IMR-90 (cell line): Measurements from ENCODE around the gene ACSM6. TPM values are rescaled to one million over a fixed set of nuclear protein-coding genes. Genes with fewer than 3 reads are reported as not detected.

Experiments used
- ATAC-seq: fragments of 200-7000 bp; cut with Tn5 transposase; 2 replicates; pipeline ENCODE4 v1.9.1; 2020; ENCODE audit warnings: low read depth, mild to moderate bottlenecking, moderate library complexity
- BruUV-seq: library from RNA; stranded (reverse); fragments of 400-500 nt; replicated peaks from 2 replicates; lab custom pipeline; 2021; lab: Mats Ljungman, UMichigan
- CTCF ChIA-PET: fragments of 300-600 bp; formaldehyde crosslinking; extraction: SDS; loops from one replicate; lab custom pipeline; 2021; ENCODE audit warnings: antibody characterized with exemption; lab: Yijun Ruan, JAX
- POLR2A ChIA-PET: fragments of 300-600 bp; sonication (Branson Sonifier 250); formaldehyde crosslinking; loops from one replicate; lab custom pipeline; 2022; ENCODE audit warnings: antibody characterized with exemption; ENCODE audit not compliant: unreplicated experiment; lab: Charles Lee
- DNase-seq: peaks from one replicate; pipeline ENCODE4 v3.0.0; 2013
- H2AFZ ChIP-seq: replicated peaks from 2 replicates; pipeline ENCODE3; 2013; ENCODE audit warnings: low read length, mild to moderate bottlenecking; ENCODE audit not compliant: poor library complexity
- H2AK5ac ChIP-seq: 2 replicates; pipeline ENCODE4 v1.6.1; 2013; ENCODE audit warnings: low read depth, low read length, inconsistent platforms
- H2AK9ac ChIP-seq: replicated peaks from 2 replicates; pipeline ENCODE3; 2013; ENCODE audit warnings: mild to moderate bottlenecking, low read depth, low read length, moderate library complexity; ENCODE audit not compliant: poor library complexity
- H2BK120ac ChIP-seq: 2 replicates; pipeline ENCODE4 v1.6.1; 2013; ENCODE audit warnings: low read depth, low read length, inconsistent platforms
- H2BK15ac ChIP-seq: 3 replicates; pipeline ENCODE4 v1.6.1; 2013; ENCODE audit warnings: low read depth, low read length, inconsistent platforms
- H2BK20ac ChIP-seq: 2 replicates; pipeline ENCODE4 v1.6.1; 2013; ENCODE audit warnings: low read depth, mild to moderate bottlenecking, inconsistent platforms, low read length, moderate library complexity
- H2BK5ac ChIP-seq: 2 replicates; pipeline ENCODE4 v1.6.1; 2013; ENCODE audit warnings: mild to moderate bottlenecking, low read depth, low read length, inconsistent platforms; ENCODE audit not compliant: poor library complexity, severe bottlenecking
- H3K14ac ChIP-seq: replicated peaks from 2 replicates; pipeline ENCODE4 v1.6.1; 2013; ENCODE audit warnings: low read depth, low read length, inconsistent platforms
- H3K18ac ChIP-seq: 2 replicates; pipeline ENCODE4 v1.6.1; 2013; ENCODE audit warnings: low read depth, low read length, control low read depth
- H3K23ac ChIP-seq: 2 replicates; pipeline ENCODE4 v1.6.1; 2013; ENCODE audit warnings: low read depth, low read length, inconsistent platforms
- H3K27ac ChIP-seq: 2 replicates; pipeline ENCODE4 v1.5.1; 2013; ENCODE audit warnings: mild to moderate bottlenecking, control low read depth, low read length; ENCODE audit not compliant: insufficient read depth
- H3K27me3 ChIP-seq: 2 replicates; pipeline ENCODE4 v1.6.1; 2013; ENCODE audit warnings: low read length; ENCODE audit not compliant: control insufficient read depth, insufficient read depth
- H3K36me3 ChIP-seq: 2 replicates; pipeline ENCODE4 v1.6.1; 2013; ENCODE audit warnings: low read length, mixed read lengths; ENCODE audit not compliant: control insufficient read depth, insufficient read depth
- H3K4ac ChIP-seq: 2 replicates; pipeline ENCODE4 v1.6.1; 2013; ENCODE audit warnings: low read depth, low read length, inconsistent platforms
- H3K4me1 ChIP-seq: 2 replicates; pipeline ENCODE4 v1.6.1; 2013; ENCODE audit warnings: low read length, mixed read lengths; ENCODE audit not compliant: control insufficient read depth, insufficient read depth
- H3K4me2 ChIP-seq: 2 replicates; pipeline ENCODE4 v1.6.1; 2013; ENCODE audit warnings: low read depth, mild to moderate bottlenecking, control low read depth, low read length, moderate library complexity
- H3K4me3 ChIP-seq: 2 replicates; pipeline ENCODE4 v1.5.1; 2013; ENCODE audit warnings: low read depth, mild to moderate bottlenecking, control low read depth, low read length, moderate library complexity; ENCODE audit not compliant: insufficient read depth
- H3K56ac ChIP-seq: 2 replicates; pipeline ENCODE4 v1.6.1; 2013; ENCODE audit warnings: low read length, inconsistent platforms; ENCODE audit not compliant: insufficient read depth; ENCODE audit errors: extremely low read depth
- H3K79me1 ChIP-seq, 2 experiments: 2 replicates each; pipeline ENCODE4 v1.6.1; 2013; ENCODE audit warnings: low read length in 2 of 2, inconsistent platforms in 1 of 2, low read depth in 1 of 2
- H3K9ac ChIP-seq: 2 replicates; pipeline ENCODE4 v1.6.1; 2013; ENCODE audit warnings: low read depth, low read length, control low read depth
- H3K9me1 ChIP-seq: 2 replicates; pipeline ENCODE4 v1.6.1; 2013; ENCODE audit warnings: low read length, inconsistent platforms; ENCODE audit not compliant: insufficient read depth
- H3K9me3 ChIP-seq: 2 replicates; pipeline ENCODE4 v1.6.1; 2013; ENCODE audit warnings: low read length; ENCODE audit not compliant: control insufficient read depth, insufficient read depth
- H4K20me1 ChIP-seq: 2 replicates; pipeline ENCODE4 v1.6.1; 2013; ENCODE audit warnings: low read length, inconsistent platforms; ENCODE audit not compliant: insufficient read depth
- H4K5ac ChIP-seq: 2 replicates; pipeline ENCODE4 v1.6.1; 2013; ENCODE audit warnings: mild to moderate bottlenecking, low read depth, low read length, control low read depth
- H4K8ac ChIP-seq, 2 experiments: 2 replicates each; pipeline ENCODE4 v1.6.1; 2013; ENCODE audit warnings: low read depth in 2 of 2, low read length in 2 of 2, control low read depth in 1 of 2, inconsistent platforms in 1 of 2
- H4K91ac ChIP-seq: 2 replicates; pipeline ENCODE4 v1.6.1; 2013; ENCODE audit warnings: low read depth, low read length, inconsistent platforms; ENCODE audit not compliant: insufficient read depth
- CEBPB ChIP-seq: IDR thresholded peaks from 2 replicates; pipeline ENCODE4 v1.6.1; 2012; ENCODE audit warnings: low read depth, low read length, improper control_type of control experiment
- CTCF ChIP-seq: conservative IDR thresholded peaks from 2 replicates; pipeline ENCODE4 v1.5.1; 2012; ENCODE audit warnings: mild to moderate bottlenecking, low read depth, low read length, improper control_type of control experiment
- ELK1 ChIP-seq: fragments of 150-350 bp; IDR thresholded peaks from 2 replicates; pipeline ENCODE4 v1.6.1; 2016; ENCODE audit warnings: low read depth, mild to moderate bottlenecking, low read length, moderate library complexity, borderline replicate concordance
- FOS ChIP-seq: fragments of 150-350 bp; IDR thresholded peaks from 2 replicates; pipeline ENCODE4 v1.6.1; 2016; ENCODE audit warnings: low read depth, low read length
- MAZ ChIP-seq: IDR thresholded peaks from 2 replicates; pipeline ENCODE4 v1.6.1; 2012; ENCODE audit warnings: low read depth, mild to moderate bottlenecking, low read length, improper control_type of control experiment, moderate library complexity, borderline replicate concordance
- RFX5 ChIP-seq: IDR thresholded peaks from 2 replicates; pipeline ENCODE4 v1.8.0; 2012; ENCODE audit warnings: low read depth, mild to moderate bottlenecking, low read length, moderate library complexity
- WGBS, 2 experiments: methylation state at CpG; one replicate each; pipeline versions ENCODE4 v1.1.5 to v1.1.7; 2013; ENCODE audit warnings: missing lambda C conversion rate in 2 of 2; ENCODE audit not compliant: insufficient read length in 1 of 2; ENCODE audit errors: extremely low coverage in 2 of 2; 5-methylcytosine and 5-hydroxymethylcytosine counted together
- dilution Hi-C: fragments of 300-500 bp; cut with HindIII; formaldehyde crosslinking; loops from one replicate; pipeline ENCODE4 v1.14.3; 2018; ENCODE audit warnings: low sequenced_read_pairs; ENCODE audit not compliant: unreplicated experiment
- in situ Hi-C: fragments of 300-500 bp; cut with MboI; formaldehyde crosslinking; loops from 3 replicates; pipeline ENCODE4 v1.14.3; 2019; ENCODE audit warnings: low sequenced_read_pairs, inconsistent platforms, mixed read lengths
- intact Hi-C: fragments of 100-400 bp; cut with micrococcal nuclease; formaldehyde crosslinking; loops from 2 replicates; pipeline ENCODE4 v1.10.0; 2022
- polyA plus RNA-seq, 3 experiments: library from polyadenylated mRNA; depleted of rRNA; stranded (reverse); fragments of >200 nt; gene quantifications; 2 replicates each; pipeline ENCODE4 v1.2.3, GENCODE V29; 2012; ENCODE audit warnings: low replicate concordance in 1 of 3
- total RNA-seq: library from RNA; depleted of rRNA; stranded (reverse); fragments of >200 nt; gene quantifications from 2 replicates; pipeline ENCODE4 v1.2.3, GENCODE V29; 2012

The ACSM6 gene
- total and polyA plus RNA-seq, 2 of the 4 experiments (the other 2 are of a cell fraction), result not detected

- no peak for TF ChIP-seq ELK1
Observed at GRCh38 chr10:95261926-95262325, 67.9 kb downstream of the ACSM6 start (continued).

GRCh38 chr10:95262763-95263518 is 68.9 kb downstream of the ACSM6 start:
- dilution Hi-C loops, result no loop called here
- Histone ChIP-seq H4K8ac (no peak overlapping the region), H2AK9ac (no peak overlapping the region)

More at GRCh38 chr10:95262763-95263518, 68.9 kb downstream of the ACSM6 start:
- in situ Hi-C loops (no loop called here), intact Hi-C loops (no loop called here)
- H3K9me1 ChIP-seq, result peaks cover 22% of the 10 kb centered on the region
- ChIA-PET CTCF (interaction anchor here (0.7 kb wide), 1 partner anchor 8 kb away, joined by 3 read pairs; no protein-coding TSS in a partner anchor), POLR2A (interaction anchor here (0.7 kb wide), 1 partner anchor 9 kb away, joined by 7 read pairs; no protein-coding TSS in a partner anchor)
- peaks cover 3% of the 10 kb centered on the region; the same call in 1 of the 2 replicates for H4K20me1 ChIP-seq
- peak overlapping the region; percentile 36; the same call in 1 of the 2 replicates for H2BK20ac ChIP-seq
- no peak overlapping the region for H4K5ac ChIP-seq
- no peak overlapping the region for H3K23ac ChIP-seq
- H3K9me3 ChIP-seq, result no peaks in the 10 kb centered on the region
- ATAC-seq, result peak; percentile 24
- H3K4me1 ChIP-seq, result peaks cover 22% of the 10 kb centered on the region
- H2BK5ac ChIP-seq, result no peak overlapping the region
- no peak for TF ChIP-seq MAZ
- no peak for TF ChIP-seq CTCF
- TF ChIP-seq RFX5, result no peak
- TF ChIP-seq FOS, result no peak
- no peak for TF ChIP-seq CEBPB
- DNase-seq, result no peak
- no peak overlapping the region for H2BK15ac ChIP-seq
- no peak overlapping the region for H2BK120ac ChIP-seq
- H3K27me3 ChIP-seq, result no peaks in the 10 kb centered on the region
- no peak overlapping the region for H3K56ac ChIP-seq
- peak overlapping the region; percentile 26; the same call in 1 of the 2 replicates for H3K27ac ChIP-seq
- no TSS peak for BruUV-seq
- H3K18ac ChIP-seq, result no peak overlapping the region
- H3K14ac ChIP-seq, result no peak overlapping the region
- peaks cover 54% of the 10 kb centered on the region for H3K36me3 ChIP-seq
- no peak overlapping the region for H4K91ac ChIP-seq
- 88% methylated on average over 2 of the region's 5 CpGs; no CpG with 5 or more reads in 1 of the 2 experiments for WGBS, 2 experiments
- H3K9ac ChIP-seq, result no peak overlapping the region
- H3K4me3 ChIP-seq, result no peak overlapping the region
- H2AK5ac ChIP-seq, result no peak overlapping the region; the same call in 1 of the 2 replicates
- H3K4ac ChIP-seq, result 0 out of 2 replicates have a peak overlapping the region, but pooled peaks have one; percentile 32
- H3K79me1 ChIP-seq, result peaks cover 24 to 71% of the 10 kb centered on the region in 2 experiments
- no peak overlapping the region for H3K4me2 ChIP-seq
- H2AFZ ChIP-seq, result no peak overlapping the region
